ENCODE measurements around the gene ZBTB37.
"Not testable (repeated sequence)": the region's sequence is repeated elsewhere in the genome, so short reads cannot be mapped to it uniquely, and the experiment has no call there.

The ZBTB37 gene

GRCh38 chr1:173865468-173866164 lies 2.6 kb upstream of the ZBTB37 start:
- DNase-seq: no peak

- no peak for DNase-seq
Measured at GRCh38 chr1:173866413-173867115, 1.6 kb upstream of the ZBTB37 start.

GRCh38 chr1:173867141-173867752 lies 933 bp upstream of the ZBTB37 start:
- DNase-seq: no peak

- peak; percentile 99 for DNase-seq
Measured at GRCh38 chr1:173867753-173868265, 371 bp upstream of the ZBTB37 start, which contains the start of gene GAS5. GAS5 (minus strand) TSS chr1:173867989.

GRCh38 chr1:173869021-173869359 lies 810 bp downstream of the ZBTB37 start:
- DNase-seq: no peak

- DNase-seq: no peak
Measured at GRCh38 chr1:173870252-173871075, 2.3 kb downstream of the ZBTB37 start.

- no peak for DNase-seq
Measured at GRCh38 chr1:173871091-173871490, 2.9 kb downstream of the ZBTB37 start.

- DNase-seq: no peak
Measured at GRCh38 chr1:173871500-173871899, 3.3 kb downstream of the ZBTB37 start.

GRCh38 chr1:173876732-173877131 lies 8.6 kb downstream of the ZBTB37 start:
- DNase-seq: no peak

GRCh38 chr1:173878251-173878650 lies 10.1 kb downstream of the ZBTB37 start:
- DNase-seq: no peak

GRCh38 chr1:173881117-173881516 lies 12.9 kb downstream of the ZBTB37 start:
- not testable (repeated sequence) for DNase-seq

GRCh38 chr1:173884701-173885100 lies 16.5 kb downstream of the ZBTB37 start:
- no peak for DNase-seq

GRCh38 chr1:173886746-173887611 lies 18.8 kb downstream of the ZBTB37 start:
- DNase-seq: no peak

GRCh38 chr1:173887627-173888026 lies 19.4 kb downstream of the ZBTB37 start:
- no peak for DNase-seq

GRCh38 chr1:173888749-173889148 lies 20.6 kb downstream of the ZBTB37 start:
- no peak for DNase-seq

- DNase-seq: no peak
Measured at GRCh38 chr1:173889885-173890284, 21.7 kb downstream of the ZBTB37 start.

- DNase-seq: no peak
Measured at GRCh38 chr1:173893611-173894010, 25.4 kb downstream of the ZBTB37 start.

GRCh38 chr1:173894189-173894588 lies 26.0 kb downstream of the ZBTB37 start:
- DNase-seq: no peak

- no peak for DNase-seq
Measured at GRCh38 chr1:173900427-173900826, 32.2 kb downstream of the ZBTB37 start.

- no peak for DNase-seq
Measured at GRCh38 chr1:173900992-173901391, 32.8 kb downstream of the ZBTB37 start.

- no peak for DNase-seq
Measured at GRCh38 chr1:173903827-173904531, 35.8 kb downstream of the ZBTB37 start.

All from stimulated activated CD4-positive, alpha-beta T cell treated with anti-CD3 and anti-CD28 coated beads, Interleukin-12 subunit alpha, Interleukin-12 subunit beta, amount 100 ng/mL, for 4 hours (primary cell).